ENCODE measurements around the gene ABCF1. TPM values are rescaled to one million over a fixed set of nuclear protein-coding genes. Genes with fewer than 3 reads are reported as not detected.

ABCF1 gene
- total and polyA plus RNA-seq, 2 of the 8 experiments (the other 6 are each of a cell fraction or from before 2014, with no cell fraction given), result 48.8 to 123 TPM

GRCh38 chr6:30603961-30604360 is 32.7 kb downstream of the ABCF1 start (continued):
- TF ChIP-seq CHD7 (IDR thresholded peaks at IDR 0.05; ENCODE audit: insufficient replicate concordance, low read length), result no peak
- TF ChIP-seq SIN3A (conservative IDR thresholded peaks at IDR 0.05 in 1 of 2, IDR thresholded peaks at IDR 0.05 in 1 of 2; ENCODE audit: low read depth in 1 of 2, low read length in 2 of 2), result no peak
- TF ChIP-seq BRCA1 (IDR thresholded peaks at IDR 0.05; ENCODE audit: low read depth, low read length), result no peak
- TF ChIP-seq GABPA (IDR thresholded peaks at IDR 0.05; ENCODE audit: borderline replicate concordance, insufficient read depth, low read length), result no peak
- no peak for TF ChIP-seq CREB1 (IDR thresholded peaks at IDR 0.05)
- no peak for TF ChIP-seq EZH2 (IDR thresholded peaks at IDR 0.05; ENCODE audit: low read depth, low read length, severe bottlenecking)
- TF ChIP-seq TAF1 (IDR thresholded peaks at IDR 0.05; ENCODE audit: low read depth, low read length), result no peak
